Endothelial cell of umbilical vein (primary cell): Measurements from ENCODE around the gene AGK.
A peak's percentile ranks its signal among the peaks of the same experiment; 100 is the strongest.

Experiments
- EZH2 ChIP-seq: IDR thresholded peaks from 2 replicates; pipeline ENCODE4 v1.6.1; 2012; ENCODE audit warnings: borderline replicate concordance, low read depth, mild to moderate bottlenecking, moderate library complexity, low read length, inconsistent platforms; ENCODE audit not compliant: severe bottlenecking
- FOS ChIP-seq: IDR thresholded peaks from 2 replicates; pipeline ENCODE4 v1.6.1; 2011; ENCODE audit warnings: mild to moderate bottlenecking, low read length, moderate library complexity, borderline replicate concordance; ENCODE audit not compliant: insufficient read depth
- GATA2 ChIP-seq: IDR thresholded peaks from 2 replicates; pipeline ENCODE4 v1.7.0; 2011; ENCODE audit warnings: low read depth, mild to moderate bottlenecking, moderate library complexity, mixed read lengths, low read length; ENCODE audit not compliant: insufficient read length, insufficient read depth
- MYC ChIP-seq: IDR thresholded peaks from one replicate; pipeline ENCODE4 v1.6.1; 2011; ENCODE audit warnings: mild to moderate bottlenecking, low read depth, low read length
- POLR2A ChIP-seq: IDR thresholded peaks from 2 replicates; pipeline ENCODE4 v1.6.1; 2012; ENCODE audit warnings: low read depth, mild to moderate bottlenecking, control low read depth, low read length
- POLR2AphosphoS5 ChIP-seq: IDR thresholded peaks from 2 replicates; pipeline ENCODE4 v1.6.1; 2012; ENCODE audit warnings: low read depth, mild to moderate bottlenecking, control low read depth, low read length, moderate library complexity; ENCODE audit not compliant: insufficient read depth
- TF ChIP-seq, protein P1 (sequence below), 2 donors: IDR thresholded peaks; 1 replicate in 1 of 2; 2 replicates in 1 of 2; pipeline ENCODE4 v1.5.1; 2011; ENCODE audit warnings: low read length in 2 of 2, mild to moderate bottlenecking in 2 of 2, moderate library complexity in 2 of 2, control low read depth in 1 of 2, inconsistent platforms in 1 of 2, low read depth in 1 of 2; ENCODE audit not compliant: insufficient read depth in 1 of 2; ENCODE audit errors: extremely low read depth in 1 of 2
- TF ChIP-seq, protein P2 (sequence below): IDR thresholded peaks from 2 replicates; pipeline ENCODE4 v1.6.1; 2011; ENCODE audit not compliant: insufficient read depth, insufficient read length

DNA sequence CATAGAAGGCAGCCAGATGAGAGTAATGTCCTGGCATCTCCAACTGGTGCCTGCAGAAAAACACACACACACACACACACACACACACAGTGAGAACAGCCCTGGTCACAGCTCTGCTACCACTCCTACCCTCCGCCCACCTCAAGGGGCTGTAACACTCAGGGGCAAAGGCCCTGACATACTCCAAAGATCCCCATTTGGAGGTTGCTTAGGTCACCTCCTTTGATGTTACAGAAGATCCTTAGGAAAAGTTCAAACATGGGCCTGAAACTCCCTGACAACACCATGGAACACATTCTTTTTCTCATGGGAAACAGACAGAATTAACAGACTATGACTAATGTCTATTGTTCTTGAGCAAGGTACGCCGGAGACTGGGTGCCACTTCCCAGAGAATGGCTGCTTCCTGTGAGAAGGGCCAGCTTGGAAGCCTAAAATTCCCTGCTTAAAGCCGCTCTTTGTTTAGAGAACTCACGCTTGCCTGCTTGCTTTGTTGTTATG lies 123.0 kb downstream of the AGK start:
- TF ChIP-seq, protein P1, sequence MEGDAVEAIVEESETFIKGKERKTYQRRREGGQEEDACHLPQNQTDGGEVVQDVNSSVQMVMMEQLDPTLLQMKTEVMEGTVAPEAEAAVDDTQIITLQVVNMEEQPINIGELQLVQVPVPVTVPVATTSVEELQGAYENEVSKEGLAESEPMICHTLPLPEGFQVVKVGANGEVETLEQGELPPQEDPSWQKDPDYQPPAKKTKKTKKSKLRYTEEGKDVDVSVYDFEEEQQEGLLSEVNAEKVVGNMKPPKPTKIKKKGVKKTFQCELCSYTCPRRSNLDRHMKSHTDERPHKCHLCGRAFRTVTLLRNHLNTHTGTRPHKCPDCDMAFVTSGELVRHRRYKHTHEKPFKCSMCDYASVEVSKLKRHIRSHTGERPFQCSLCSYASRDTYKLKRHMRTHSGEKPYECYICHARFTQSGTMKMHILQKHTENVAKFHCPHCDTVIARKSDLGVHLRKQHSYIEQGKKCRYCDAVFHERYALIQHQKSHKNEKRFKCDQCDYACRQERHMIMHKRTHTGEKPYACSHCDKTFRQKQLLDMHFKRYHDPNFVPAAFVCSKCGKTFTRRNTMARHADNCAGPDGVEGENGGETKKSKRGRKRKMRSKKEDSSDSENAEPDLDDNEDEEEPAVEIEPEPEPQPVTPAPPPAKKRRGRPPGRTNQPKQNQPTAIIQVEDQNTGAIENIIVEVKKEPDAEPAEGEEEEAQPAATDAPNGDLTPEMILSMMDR (IDR thresholded peaks at IDR 0.05; ENCODE audit: extremely low read depth in 1 of 2, insufficient read depth in 1 of 2, low read depth in 1 of 2, low read length in 2 of 2), result no peak
- TF ChIP-seq POLR2A (no peak), POLR2AphosphoS5 (peak; percentile 59), FOS (peak; percentile 77), EZH2 (no peak), GATA2 (peak; percentile 14), MYC (no peak)
- TF ChIP-seq, protein P2, sequence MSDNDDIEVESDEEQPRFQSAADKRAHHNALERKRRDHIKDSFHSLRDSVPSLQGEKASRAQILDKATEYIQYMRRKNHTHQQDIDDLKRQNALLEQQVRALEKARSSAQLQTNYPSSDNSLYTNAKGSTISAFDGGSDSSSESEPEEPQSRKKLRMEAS, result no peak
